NB4 (cell line): ENCODE results near the gene LPAR1.

Experiments
- CTCF ChIP-seq: IDR thresholded peaks from one replicate; pipeline ENCODE4 v1.5.1; 2012; ENCODE audit warnings: low read depth, low read length
- MAX ChIP-seq: IDR thresholded peaks from 2 replicates; pipeline ENCODE4 v1.6.1; 2011; ENCODE audit warnings: low read depth, low read length
- MYC ChIP-seq: IDR thresholded peaks from 2 replicates; pipeline ENCODE4 v1.6.1; 2011; ENCODE audit warnings: low read depth, low read length
- POLR2A ChIP-seq: IDR thresholded peaks from 2 replicates; pipeline ENCODE4 v1.6.1; 2011; ENCODE audit warnings: mild to moderate bottlenecking; ENCODE audit not compliant: insufficient read length; ENCODE audit errors: extremely low read depth

- TF ChIP-seq CTCF = no peak
- no peak for TF ChIP-seq POLR2A
- TF ChIP-seq MAX = no peak
- TF ChIP-seq MYC = no peak
These were observed 13.1 kb upstream of the LPAR1 start for GRCh38 chr9:111051400-111051799.
